ENCODE measurements around the gene EBLN2. TPM values are rescaled to one million over a fixed set of nuclear protein-coding genes. Genes with fewer than 3 reads are reported as not detected.

The EBLN2 gene
- total and polyA plus RNA-seq, 9 donors, result 1.1 to 16.4 (median 5.1) TPM

DNA sequence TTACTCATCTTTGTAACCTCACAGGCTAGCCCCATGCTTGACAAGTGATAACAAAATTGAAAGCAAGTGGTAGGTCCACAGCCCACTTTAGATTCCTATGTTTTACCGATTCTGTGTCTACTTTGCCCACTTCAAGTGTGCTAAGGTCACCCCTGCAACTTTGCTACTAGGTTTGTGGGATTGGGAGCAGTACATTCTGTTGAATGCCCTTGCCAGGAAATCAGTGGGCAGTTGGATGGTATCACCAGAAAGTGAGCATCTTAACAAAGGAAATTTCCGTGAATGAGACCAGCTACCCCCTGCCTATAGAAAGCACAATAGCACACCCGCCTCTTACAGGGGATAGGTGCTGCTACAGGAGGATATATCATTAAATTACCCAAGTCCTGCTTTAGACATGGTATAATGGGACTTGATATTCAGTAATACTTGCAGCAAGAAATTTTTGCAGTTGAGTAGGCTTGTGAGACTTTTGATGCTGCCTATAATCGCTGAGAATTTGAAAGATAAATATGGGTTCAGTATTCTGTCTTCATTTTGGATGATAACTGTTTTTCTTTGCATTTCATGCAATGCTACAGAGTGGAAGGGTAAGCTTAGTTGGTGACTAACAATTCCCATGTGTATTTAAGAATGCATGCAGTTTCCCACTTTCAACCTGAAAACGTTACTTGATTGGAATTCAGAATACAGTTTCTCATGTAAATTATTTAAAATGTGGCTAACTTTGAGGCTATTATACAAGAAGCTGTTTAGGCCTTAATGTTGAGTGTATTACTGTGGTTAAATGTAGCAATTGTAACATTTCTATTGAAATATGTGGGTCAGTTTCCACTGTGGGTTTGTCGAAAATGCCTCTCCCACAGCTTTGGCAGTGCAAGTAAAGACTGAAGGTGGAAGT lies 9.5 kb downstream of the EBLN2 start:
- DNase-seq, result no peak
- Histone ChIP-seq H3K27ac (no peak overlapping the region), H3K4me1 (ENCODE audit: insufficient read depth) (peaks cover 4% of the 10 kb centered on the region), H3K27me3 (no peaks in the 10 kb centered on the region), H3K4me3 (no peak overlapping the region), H3K9me3 (no peaks in the 10 kb centered on the region), H3K36me3 (no peaks in the 10 kb centered on the region)
- TF ChIP-seq, protein P1, sequence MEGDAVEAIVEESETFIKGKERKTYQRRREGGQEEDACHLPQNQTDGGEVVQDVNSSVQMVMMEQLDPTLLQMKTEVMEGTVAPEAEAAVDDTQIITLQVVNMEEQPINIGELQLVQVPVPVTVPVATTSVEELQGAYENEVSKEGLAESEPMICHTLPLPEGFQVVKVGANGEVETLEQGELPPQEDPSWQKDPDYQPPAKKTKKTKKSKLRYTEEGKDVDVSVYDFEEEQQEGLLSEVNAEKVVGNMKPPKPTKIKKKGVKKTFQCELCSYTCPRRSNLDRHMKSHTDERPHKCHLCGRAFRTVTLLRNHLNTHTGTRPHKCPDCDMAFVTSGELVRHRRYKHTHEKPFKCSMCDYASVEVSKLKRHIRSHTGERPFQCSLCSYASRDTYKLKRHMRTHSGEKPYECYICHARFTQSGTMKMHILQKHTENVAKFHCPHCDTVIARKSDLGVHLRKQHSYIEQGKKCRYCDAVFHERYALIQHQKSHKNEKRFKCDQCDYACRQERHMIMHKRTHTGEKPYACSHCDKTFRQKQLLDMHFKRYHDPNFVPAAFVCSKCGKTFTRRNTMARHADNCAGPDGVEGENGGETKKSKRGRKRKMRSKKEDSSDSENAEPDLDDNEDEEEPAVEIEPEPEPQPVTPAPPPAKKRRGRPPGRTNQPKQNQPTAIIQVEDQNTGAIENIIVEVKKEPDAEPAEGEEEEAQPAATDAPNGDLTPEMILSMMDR (IDR thresholded peaks at IDR 0.05), result no peak
- TF ChIP-seq EP300 (IDR thresholded peaks at IDR 0.05) (no peak), POLR2A (IDR thresholded peaks at IDR 0.05) (no peak)
- intact Hi-C loops (cut with DNase I), result loop anchor here in 1 of 4 donors (10.0 kb wide), 2 partner anchors 126 to 226 kb away; partner anchors contain the start of gene SHQ1
- 41 to 45% (median 44%) methylated on average over 6 of the region's 6 CpGs for WGBS, 3 donors

DNA sequence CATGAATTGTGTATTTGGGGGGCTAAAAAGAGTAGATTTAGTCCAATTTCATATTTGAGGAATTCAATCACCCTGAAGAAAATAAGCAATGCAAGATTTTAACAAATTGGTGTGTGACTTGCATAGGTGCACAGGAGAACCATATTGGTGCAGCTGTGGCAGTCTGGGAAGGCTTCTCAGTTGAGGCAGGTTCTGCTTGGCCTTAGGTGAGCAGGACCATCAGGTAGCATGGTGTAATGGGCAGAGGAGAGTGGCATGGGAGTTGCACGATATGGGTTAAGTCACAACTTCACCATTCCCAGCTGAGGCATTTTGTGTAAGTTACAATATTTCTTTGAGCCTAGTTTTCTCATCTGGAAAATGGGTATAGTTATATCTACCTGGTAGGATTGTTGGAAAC lies 10.5 kb downstream of the EBLN2 start:
- H3K9me3 ChIP-seq, result no peaks in the 10 kb centered on the region
- no peak overlapping the region for H3K27ac ChIP-seq
- H3K4me3 ChIP-seq, result no peak overlapping the region
- no peak for DNase-seq
- 85 to 94% (median 90%) methylated on average over 1 of the region's 1 CpG for WGBS, 3 donors
- TF ChIP-seq POLR2A (IDR thresholded peaks at IDR 0.05) (no peak), EP300 (IDR thresholded peaks at IDR 0.05) (no peak)
- TF ChIP-seq, protein P1 (IDR thresholded peaks at IDR 0.05), result no peak
- intact Hi-C loops (cut with DNase I), result loop anchor here in 1 of 4 donors (10.0 kb wide), 2 partner anchors 127 to 227 kb away; partner anchors contain the start of gene SHQ1
- H3K36me3 ChIP-seq, result no peaks in the 10 kb centered on the region
- peaks cover 4% of the 10 kb centered on the region for H3K4me1 ChIP-seq (ENCODE audit: insufficient read depth)
- no peaks in the 10 kb centered on the region for H3K27me3 ChIP-seq

DNA sequence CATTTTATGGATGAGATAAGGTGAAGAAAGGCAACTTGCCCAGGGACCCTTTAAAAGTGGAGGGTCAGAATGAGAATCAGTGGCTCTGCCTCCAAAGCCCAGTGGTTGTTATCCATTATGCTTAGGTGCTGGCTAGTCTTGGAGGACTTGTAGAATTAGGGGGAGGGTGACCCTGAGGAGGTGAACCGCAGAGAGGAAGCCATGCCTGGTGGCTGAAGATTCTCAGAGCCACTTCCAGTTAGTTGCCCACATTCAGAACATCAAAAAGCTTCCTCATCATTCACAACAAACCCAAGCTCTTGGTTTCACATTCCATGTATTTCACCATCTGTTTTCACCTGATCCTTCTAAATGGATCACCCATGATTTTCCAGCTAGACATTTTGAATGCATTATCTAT lies 11.2 kb downstream of the EBLN2 start:
- 54 to 79% (median 68%) methylated on average over 1 of the region's 1 CpG for WGBS, 3 donors
- Histone ChIP-seq H3K27ac (no peak overlapping the region), H3K27me3 (no peaks in the 10 kb centered on the region), H3K36me3 (no peaks in the 10 kb centered on the region), H3K4me3 (no peak overlapping the region), H3K9me3 (no peaks in the 10 kb centered on the region), H3K4me1 (ENCODE audit: insufficient read depth) (peaks cover 4% of the 10 kb centered on the region)
- intact Hi-C loops (cut with DNase I), result loop anchor here in 1 of 4 donors (10.0 kb wide), 2 partner anchors 128 to 228 kb away; partner anchors contain the start of gene SHQ1
- DNase-seq, result no peak
- no peak for TF ChIP-seq EP300 (IDR thresholded peaks at IDR 0.05)

DNA sequence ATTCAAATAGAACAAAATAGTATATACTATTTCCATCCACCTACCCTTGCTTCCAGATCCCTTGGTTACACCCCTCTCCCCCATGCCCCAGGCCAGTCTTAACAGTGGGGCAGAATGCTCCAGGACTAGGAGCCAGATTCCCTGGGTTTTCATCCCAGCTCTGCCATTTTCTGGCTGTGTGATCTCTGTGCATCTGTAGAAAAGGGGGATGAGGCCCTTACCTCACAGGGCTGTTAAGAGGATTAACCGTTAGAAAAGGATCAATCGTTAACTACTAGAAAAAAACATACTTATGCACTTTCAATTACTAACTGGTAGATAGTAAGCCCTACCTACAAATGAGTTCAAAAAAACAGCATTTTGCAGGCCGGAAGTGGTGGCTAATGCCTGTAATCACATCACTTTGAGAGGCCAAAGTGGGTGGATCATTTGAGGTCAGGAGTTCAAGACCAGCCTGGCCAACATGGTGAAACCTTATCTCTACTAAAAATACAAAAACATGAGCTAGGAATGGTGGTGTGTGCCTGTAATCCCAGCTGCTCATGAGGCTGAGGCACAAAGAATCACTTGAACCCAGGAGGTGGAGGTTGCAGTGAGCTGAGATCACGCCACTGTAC lies 11.7 kb downstream of the EBLN2 start:
- TF ChIP-seq EP300 (IDR thresholded peaks at IDR 0.05) (no peak), POLR2A (IDR thresholded peaks at IDR 0.05) (no peak)
- TF ChIP-seq, protein P1 (IDR thresholded peaks at IDR 0.05), result no peak
- H3K4me1 ChIP-seq (ENCODE audit: insufficient read depth), result peaks cover 4% of the 10 kb centered on the region
- H3K36me3 ChIP-seq, result no peaks in the 10 kb centered on the region
- H3K27me3 ChIP-seq, result no peaks in the 10 kb centered on the region
- H3K4me3 ChIP-seq, result no peak overlapping the region
- 47 to 64% (median 49%) methylated on average over 4 of the region's 4 CpGs for WGBS, 3 donors
- H3K27ac ChIP-seq, result no peak overlapping the region
- intact Hi-C loops (cut with DNase I), result loop anchor here in 1 of 4 donors (10.0 kb wide), 2 partner anchors 128 to 228 kb away; partner anchors contain the start of gene SHQ1
- H3K9me3 ChIP-seq, result no peaks in the 10 kb centered on the region
- DNase-seq, result no peak

Measured in ovary (tissue), 9 donors.